K562 (cell line): Measurements from ENCODE around the gene PHYHIPL. TPM values are rescaled to one million over a fixed set of nuclear protein-coding genes. Genes with fewer than 3 reads are reported as not detected.

Experiments
- ATAC-seq: fragments of 200-7000 bp; cut with Tn5 transposase; 3 replicates; pipeline ENCODE4 v1.9.1; 2020; ENCODE audit warnings: moderate library complexity
- BruUV-seq: library from RNA; stranded (reverse); fragments of 400-500 nt; replicated peaks from 2 replicates; lab custom pipeline; 2021; lab: Mats Ljungman, UMichigan
- CTCF ChIA-PET: fragments of 300-600 bp; formaldehyde crosslinking; extraction: SDS; loops from one replicate; lab custom pipeline; 2021; ENCODE audit warnings: low intra/inter-chr PET ratio; lab: Yijun Ruan, JAX
- POLR2A ChIA-PET: fragments of 300-600, 350-650 bp; sonication (Branson Sonifier 250); formaldehyde crosslinking; extraction: SDS; loops from one replicate; lab custom pipeline; 2021; ENCODE audit warnings: antibody characterized with exemption, inconsistent platforms; lab: Yijun Ruan, JAX
- DNase-seq, 4 experiments: peaks; one replicate each; pipeline versions ENCODE4 v3.0.0 to v3.0.0-alpha.2; 2011 to 2018; ENCODE audit warnings: low spot score in 3 of 4, mixed read lengths in 3 of 4; ENCODE audit errors: extremely low read depth in 1 of 4
- FAIRE-seq: peaks from 2 replicates; lab custom pipeline; 2011; peaks lifted over from hg19 to GRCh38; lab: Jason Lieb, UNC
- H2AFZ ChIP-seq: 2 replicates; pipeline ENCODE4 v1.6.0; 2011; ENCODE audit warnings: low read depth, low read length, control low read depth, inconsistent platforms
- H3K27ac ChIP-seq: fragments of 200-600 bp; 3 replicates; pipeline ENCODE4 v1.8.0; 2011; ENCODE audit warnings: low read depth, mild to moderate bottlenecking, control low read depth, inconsistent platforms, low read length, moderate library complexity, mixed read lengths; ENCODE audit errors: extremely low read depth
- H3K27me3 ChIP-seq, 2 experiments: fragments of 300-600 bp in 1 of 2; 2 replicates in 1 of 2; 3 replicates in 1 of 2; pipeline versions ENCODE4 v1.6.0 to v1.8.0; 2011; ENCODE audit warnings: inconsistent platforms in 2 of 2, low read length in 2 of 2, mild to moderate bottlenecking in 1 of 2, mixed read lengths in 1 of 2, moderate library complexity in 1 of 2; ENCODE audit not compliant: control insufficient read depth in 2 of 2, insufficient read depth in 2 of 2
- H3K36me3 ChIP-seq: fragments of 300-600 bp; 3 replicates; pipeline ENCODE4 v1.8.0; 2011; ENCODE audit warnings: mild to moderate bottlenecking, low read length, inconsistent platforms; ENCODE audit not compliant: control insufficient read depth, insufficient read depth
- H3K4me1 ChIP-seq, 2 experiments: fragments of 200-600 bp in 1 of 2; replicated peaks in 1 of 2; 2 replicates in 1 of 2; 3 replicates in 1 of 2; pipeline versions ENCODE4 v1.5.1 to v1.8.0; 2011; ENCODE audit warnings: inconsistent platforms in 2 of 2, low read length in 2 of 2, mild to moderate bottlenecking in 1 of 2, mixed read lengths in 1 of 2, moderate library complexity in 1 of 2; ENCODE audit not compliant: control insufficient read depth in 2 of 2, insufficient read depth in 2 of 2
- H3K4me2 ChIP-seq: 2 replicates; pipeline ENCODE4 v1.6.1; 2011; ENCODE audit warnings: low read length, control low read depth, inconsistent platforms, mixed read lengths; ENCODE audit not compliant: insufficient read depth
- H3K4me3 ChIP-seq: fragments of 200-600 bp; sonication (generic), shearing (Covaris generic); 2 replicates; pipeline ENCODE4 v1.5.1; 2016; ENCODE audit warnings: control low read depth, inconsistent platforms
- H3K79me2 ChIP-seq: fragments of 200-600 bp; 3 replicates; pipeline ENCODE4 v1.8.0; 2011; ENCODE audit warnings: low read length, inconsistent platforms; ENCODE audit not compliant: control insufficient read depth, insufficient read depth
- H3K9ac ChIP-seq, 2 experiments: 2 replicates each; pipeline versions ENCODE4 v1.6.0 to v1.6.1; 2011; ENCODE audit warnings: low read depth in 2 of 2, low read length in 2 of 2, control low read depth in 1 of 2, inconsistent platforms in 1 of 2, mild to moderate bottlenecking in 1 of 2, mixed read lengths in 1 of 2; ENCODE audit not compliant: insufficient read depth in 1 of 2
- H3K9me1 ChIP-seq: one replicate; pipeline ENCODE4 v1.6.0; 2011; ENCODE audit warnings: inconsistent platforms, mild to moderate bottlenecking, low read length, moderate library complexity; ENCODE audit not compliant: control insufficient read depth, insufficient read depth
- H3K9me3 ChIP-seq: replicated peaks from 2 replicates; pipeline ENCODE4 v1.5.1; 2011; ENCODE audit warnings: low read depth, low read length, inconsistent platforms; ENCODE audit not compliant: control insufficient read depth, insufficient read depth
- H4K20me1 ChIP-seq: replicated peaks from 2 replicates; pipeline ENCODE4 v1.6.1; 2011; ENCODE audit warnings: low read length, inconsistent platforms, mixed read lengths; ENCODE audit not compliant: control insufficient read depth, insufficient read depth
- PHF8 ChIP-seq: fragments of 200-600 bp; sonication (generic); IDR thresholded peaks from 2 replicates; pipeline ENCODE4 v1.6.1; 2012; ENCODE audit warnings: mixed run types, mild to moderate bottlenecking, inconsistent platforms, low read length, moderate library complexity, borderline replicate concordance
- SAFB2 ChIP-seq: fragments of 200-400 bp; formaldehyde crosslinking; IDR thresholded peaks from 2 replicates; pipeline ENCODE4 v1.6.1; 2018; ENCODE audit warnings: borderline replicate concordance, low read length, low read depth, moderate library complexity; ENCODE audit not compliant: severe bottlenecking
- SMARCA4 ChIP-seq: fragments of 450-650 bp; IDR thresholded peaks from 2 replicates; pipeline ENCODE4 v1.6.1; 2016
- ZNF133 ChIP-seq: fragments of 250-450 bp; sonication (Bioruptor Pico); IDR thresholded peaks from 2 replicates; pipeline ENCODE4 v1.4.0; 2020; ENCODE audit warnings: mild to moderate bottlenecking
- ZNF57 ChIP-seq: fragments of 450-650 bp; formaldehyde crosslinking; IDR thresholded peaks from 2 replicates; pipeline ENCODE4 v1.4.0; 2020; ENCODE audit warnings: mild to moderate bottlenecking, moderate library complexity
- ZNF586 ChIP-seq: fragments of 450-650 bp; formaldehyde crosslinking; conservative IDR thresholded peaks from 2 replicates; pipeline ENCODE4 v1.4.0; 2020; ENCODE audit warnings: mild to moderate bottlenecking, moderate library complexity
- WGBS: fragments of 100-300 bp; shearing (Covaris generic); methylation state at CpG from one replicate; pipeline ENCODE4 v1.1.6; 2016; ENCODE audit warnings: low coverage, mixed read lengths; ENCODE audit not compliant: insufficient coverage; ENCODE audit errors: missing lambda C conversion rate; 5-methylcytosine and 5-hydroxymethylcytosine counted together
- in situ Hi-C: fragments of 300-500 bp; cut with MboI; formaldehyde crosslinking; loops from 4 replicates; pipeline ENCODE4 v1.15.0; 2018; ENCODE audit warnings: inconsistent platforms, mixed read lengths
- intact Hi-C: fragments of 100-400 bp; cut with micrococcal nuclease; formaldehyde crosslinking; loops from 2 replicates; pipeline ENCODE4 v1.14.2; 2022
- polyA plus RNA-seq, 8 experiments: library from polyadenylated mRNA; depleted of rRNA in 4 of 8; stranded (reverse) in 5 of 8; unstranded in 3 of 8; fragments of >200 nt; fragmentation: Nextera tagmentation in 2 of 8; fragmentation: Illumina TruSeq in 1 of 8; extraction: Ambion mirVana in 2 of 8; extraction: Trizol in 1 of 8; gene quantifications; 2 replicates each; pipeline versions ENCODE4 v1.2.1 to v1.2.3, GENCODE V29; 2011 to 2014; ENCODE audit warnings: inconsistent platforms in 1 of 8, missing spikeins in 1 of 8
- total RNA-seq, 7 experiments: library from RNA; depleted of rRNA in 6 of 7; stranded (reverse); fragments of >200 nt in 6 of 7; fragmentation: Illumina TruSeq in 2 of 7; extraction: Trizol in 2 of 7; gene quantifications; 2 replicates each; pipeline versions ENCODE4 v1.2.1 to v1.2.3, GENCODE V29; 2011 to 2021; ENCODE audit warnings: low replicate concordance in 1 of 7
- TF ChIP-seq, protein P1 (sequence below), 3 experiments: fragments of 200-800 bp in 1 of 3; sonication (Bioruptor generic) in 1 of 3; sonication (generic) in 1 of 3; formaldehyde crosslinking in 1 of 3; IDR thresholded peaks; 2 replicates each; pipeline versions ENCODE4 v1.6.1 to v1.8.0; 2016 to 2022; ENCODE audit warnings: mild to moderate bottlenecking in 2 of 3, missing compliant biosample characterization in 2 of 3, missing genetic modification characterization in 2 of 3, missing genetic modification reagents in 1 of 3
- TF ChIP-seq, protein P2 (sequence below): sonication (generic); formaldehyde crosslinking; IDR thresholded peaks from 2 replicates; pipeline ENCODE4 v1.8.0; 2022; ENCODE audit warnings: mild to moderate bottlenecking, missing genetic modification reagents, borderline replicate concordance
- TF ChIP-seq, protein P3 (sequence below): sonication (generic); formaldehyde crosslinking; IDR thresholded peaks from 2 replicates; pipeline ENCODE4 v1.8.0; 2022; ENCODE audit warnings: mild to moderate bottlenecking, missing genetic modification reagents
- TF ChIP-seq, protein P4 (sequence below): sonication (generic); formaldehyde crosslinking; IDR thresholded peaks from 2 replicates; pipeline ENCODE4 v1.8.0; 2023; ENCODE audit warnings: mild to moderate bottlenecking, missing genetic modification reagents

The PHYHIPL gene
- total and polyA plus RNA-seq, 9 of the 15 experiments (the other 6 are each of a cell fraction or from before 2014, with no cell fraction given), result not detected

DNA sequence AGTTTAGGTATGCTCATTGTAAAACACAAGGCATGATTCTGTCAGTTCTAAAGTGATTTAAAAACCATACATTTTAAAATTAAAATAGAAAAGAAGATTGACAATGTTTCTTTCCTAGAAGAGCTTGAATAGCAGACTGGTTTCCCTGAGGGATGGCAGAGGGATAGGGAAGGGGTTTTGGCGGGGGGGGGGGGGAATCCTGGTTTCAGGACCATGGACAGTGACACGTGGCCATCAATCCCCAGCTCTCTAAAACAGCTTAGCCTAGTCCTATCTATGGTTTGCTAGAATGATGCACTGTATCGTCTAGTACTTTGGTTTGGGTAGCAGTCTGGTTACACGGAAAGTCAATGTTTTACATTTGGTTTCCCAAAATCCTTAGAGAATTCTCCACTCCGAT lies 88.7 kb downstream of the PHYHIPL start (continued):
- TF ChIP-seq, protein P1, sequence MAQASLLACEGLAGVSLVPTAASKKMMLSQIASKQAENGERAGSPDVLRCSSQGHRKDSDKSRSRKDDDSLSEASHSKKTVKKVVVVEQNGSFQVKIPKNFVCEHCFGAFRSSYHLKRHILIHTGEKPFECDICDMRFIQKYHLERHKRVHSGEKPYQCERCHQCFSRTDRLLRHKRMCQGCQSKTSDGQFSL (CRISPR knock-in tag; IDR thresholded peaks at IDR 0.05), result no peak
- TF ChIP-seq, protein P1 (tag; IDR thresholded peaks at IDR 0.05), result peak in 1 of 2 experiments; percentile 85; a peak in 2 of 4 replicates
- TF ChIP-seq ZNF586 (no peak), ZNF57 (no peak)

DNA sequence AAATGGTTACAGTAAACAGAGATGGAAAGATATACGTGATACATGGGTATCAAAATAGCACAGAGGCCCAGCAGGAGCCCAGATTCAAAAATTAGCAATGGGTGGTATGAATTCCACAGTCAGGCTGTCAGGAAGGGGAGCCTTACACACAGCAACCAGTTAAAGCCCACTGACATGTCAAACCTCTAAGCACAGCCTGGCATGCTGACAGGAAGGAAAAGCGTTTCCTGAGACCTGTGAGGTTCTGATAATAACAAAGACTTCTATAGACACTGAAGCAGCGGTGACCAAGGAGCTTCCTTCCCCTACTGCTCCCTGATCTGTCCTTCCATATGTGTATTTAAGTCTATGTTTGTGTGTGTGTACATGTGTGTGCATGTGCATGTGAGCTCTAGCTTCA lies 89.9 kb downstream of the PHYHIPL start:
- Histone ChIP-seq H3K27me3 (no peaks in the 10 kb centered on the region), H3K4me1 (no peaks in the 10 kb centered on the region), H4K20me1 (no peaks in the 10 kb centered on the region)
- ChIA-PET CTCF (interaction anchor here (1.1 kb wide), 1 partner anchor 9 kb away, joined by 3 read pairs; no protein-coding TSS in a partner anchor), POLR2A (no interaction called here)
- DNase-seq (no peak), FAIRE-seq (no peak)
- in situ Hi-C loops, result no loop called here
- TF ChIP-seq, protein P2, sequence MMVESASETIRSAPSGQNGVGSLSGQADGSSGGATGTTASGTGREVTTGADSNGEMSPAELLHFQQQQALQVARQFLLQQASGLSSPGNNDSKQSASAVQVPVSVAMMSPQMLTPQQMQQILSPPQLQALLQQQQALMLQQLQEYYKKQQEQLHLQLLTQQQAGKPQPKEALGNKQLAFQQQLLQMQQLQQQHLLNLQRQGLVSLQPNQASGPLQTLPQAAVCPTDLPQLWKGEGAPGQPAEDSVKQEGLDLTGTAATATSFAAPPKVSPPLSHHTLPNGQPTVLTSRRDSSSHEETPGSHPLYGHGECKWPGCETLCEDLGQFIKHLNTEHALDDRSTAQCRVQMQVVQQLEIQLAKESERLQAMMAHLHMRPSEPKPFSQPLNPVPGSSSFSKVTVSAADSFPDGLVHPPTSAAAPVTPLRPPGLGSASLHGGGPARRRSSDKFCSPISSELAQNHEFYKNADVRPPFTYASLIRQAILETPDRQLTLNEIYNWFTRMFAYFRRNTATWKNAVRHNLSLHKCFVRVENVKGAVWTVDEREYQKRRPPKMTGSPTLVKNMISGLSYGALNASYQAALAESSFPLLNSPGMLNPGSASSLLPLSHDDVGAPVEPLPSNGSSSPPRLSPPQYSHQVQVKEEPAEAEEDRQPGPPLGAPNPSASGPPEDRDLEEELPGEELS (CRISPR knock-in tag), result no peak
- TF ChIP-seq, protein P3, sequence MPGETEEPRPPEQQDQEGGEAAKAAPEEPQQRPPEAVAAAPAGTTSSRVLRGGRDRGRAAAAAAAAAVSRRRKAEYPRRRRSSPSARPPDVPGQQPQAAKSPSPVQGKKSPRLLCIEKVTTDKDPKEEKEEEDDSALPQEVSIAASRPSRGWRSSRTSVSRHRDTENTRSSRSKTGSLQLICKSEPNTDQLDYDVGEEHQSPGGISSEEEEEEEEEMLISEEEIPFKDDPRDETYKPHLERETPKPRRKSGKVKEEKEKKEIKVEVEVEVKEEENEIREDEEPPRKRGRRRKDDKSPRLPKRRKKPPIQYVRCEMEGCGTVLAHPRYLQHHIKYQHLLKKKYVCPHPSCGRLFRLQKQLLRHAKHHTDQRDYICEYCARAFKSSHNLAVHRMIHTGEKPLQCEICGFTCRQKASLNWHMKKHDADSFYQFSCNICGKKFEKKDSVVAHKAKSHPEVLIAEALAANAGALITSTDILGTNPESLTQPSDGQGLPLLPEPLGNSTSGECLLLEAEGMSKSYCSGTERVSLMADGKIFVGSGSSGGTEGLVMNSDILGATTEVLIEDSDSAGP (CRISPR knock-in tag), result no peak
- TF ChIP-seq SMARCA4 (no peak), PHF8 (no peak), ZNF586 (no peak), ZNF133 (CRISPR knock-in tag) (no peak), SAFB2 (no peak)
- TF ChIP-seq, protein P4, sequence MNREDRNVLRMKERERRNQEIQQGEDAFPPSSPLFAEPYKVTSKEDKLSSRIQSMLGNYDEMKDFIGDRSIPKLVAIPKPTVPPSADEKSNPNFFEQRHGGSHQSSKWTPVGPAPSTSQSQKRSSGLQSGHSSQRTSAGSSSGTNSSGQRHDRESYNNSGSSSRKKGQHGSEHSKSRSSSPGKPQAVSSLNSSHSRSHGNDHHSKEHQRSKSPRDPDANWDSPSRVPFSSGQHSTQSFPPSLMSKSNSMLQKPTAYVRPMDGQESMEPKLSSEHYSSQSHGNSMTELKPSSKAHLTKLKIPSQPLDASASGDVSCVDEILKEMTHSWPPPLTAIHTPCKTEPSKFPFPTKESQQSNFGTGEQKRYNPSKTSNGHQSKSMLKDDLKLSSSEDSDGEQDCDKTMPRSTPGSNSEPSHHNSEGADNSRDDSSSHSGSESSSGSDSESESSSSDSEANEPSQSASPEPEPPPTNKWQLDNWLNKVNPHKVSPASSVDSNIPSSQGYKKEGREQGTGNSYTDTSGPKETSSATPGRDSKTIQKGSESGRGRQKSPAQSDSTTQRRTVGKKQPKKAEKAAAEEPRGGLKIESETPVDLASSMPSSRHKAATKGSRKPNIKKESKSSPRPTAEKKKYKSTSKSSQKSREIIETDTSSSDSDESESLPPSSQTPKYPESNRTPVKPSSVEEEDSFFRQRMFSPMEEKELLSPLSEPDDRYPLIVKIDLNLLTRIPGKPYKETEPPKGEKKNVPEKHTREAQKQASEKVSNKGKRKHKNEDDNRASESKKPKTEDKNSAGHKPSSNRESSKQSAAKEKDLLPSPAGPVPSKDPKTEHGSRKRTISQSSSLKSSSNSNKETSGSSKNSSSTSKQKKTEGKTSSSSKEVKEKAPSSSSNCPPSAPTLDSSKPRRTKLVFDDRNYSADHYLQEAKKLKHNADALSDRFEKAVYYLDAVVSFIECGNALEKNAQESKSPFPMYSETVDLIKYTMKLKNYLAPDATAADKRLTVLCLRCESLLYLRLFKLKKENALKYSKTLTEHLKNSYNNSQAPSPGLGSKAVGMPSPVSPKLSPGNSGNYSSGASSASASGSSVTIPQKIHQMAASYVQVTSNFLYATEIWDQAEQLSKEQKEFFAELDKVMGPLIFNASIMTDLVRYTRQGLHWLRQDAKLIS, result no peak
- TF ChIP-seq, all 486 proteins: peak for 0
- 2% methylated on average over 3 of the region's 3 CpGs for WGBS
- no peaks in the 10 kb centered on the region; the same call in 1 of the 2 replicates for H3K9me3 ChIP-seq
- no peaks in the 10 kb centered on the region for H3K9me1 ChIP-seq
- H3K9ac ChIP-seq, result no peak overlapping the region
- no TSS peak for BruUV-seq
- intact Hi-C loops, result no loop called here
- no peaks in the 10 kb centered on the region for H3K79me2 ChIP-seq
- ATAC-seq, result no peak
- no peak overlapping the region for H2AFZ ChIP-seq
- H3K27ac ChIP-seq, result no peak overlapping the region
- H3K36me3 ChIP-seq, result no peaks in the 10 kb centered on the region
- no peak overlapping the region for H3K4me3 ChIP-seq
- no peak overlapping the region for H3K4me2 ChIP-seq
